Spleen (tissue), 7 donors: Measurements from ENCODE around the gene SDK1.

Experiments used
- CTCF ChIP-seq, 11 experiments: fragments of 200-600 bp in 7 of 11; fragments of 450-650 bp in 4 of 11; sonication (generic) in 4 of 11; IDR thresholded peaks in 8 of 11; conservative IDR thresholded peaks in 3 of 11; 1 replicate in 7 of 11; 2 replicates in 4 of 11; pipeline versions ENCODE4 v1.4.0 to v1.8.0; 2016 to 2021; ENCODE audit warnings: antibody characterized with exemption in 11 of 11, inconsistent platforms in 4 of 11, mild to moderate bottlenecking in 1 of 11
- POLR2A ChIP-seq, 3 donors: fragments of 450-650 bp; IDR thresholded peaks; one replicate each; pipeline ENCODE4 v1.5.1; 2017; ENCODE audit warnings: antibody characterized with exemption in 3 of 3, mild to moderate bottlenecking in 1 of 3
- POLR2AphosphoS5 ChIP-seq, 3 donors: sonication (generic); formaldehyde crosslinking; IDR thresholded peaks; one replicate each; pipeline ENCODE4 v1.5.1; 2017; ENCODE audit warnings: antibody characterized with exemption in 3 of 3
- donor health status: DM: no; HTN: no; CAD: no; lungs with moderate emphysema.
- donor health status: DM: no; HTN: no; CAD: no.
- donor health status: DM: no; HTN: no; CAD: no.

DNA sequence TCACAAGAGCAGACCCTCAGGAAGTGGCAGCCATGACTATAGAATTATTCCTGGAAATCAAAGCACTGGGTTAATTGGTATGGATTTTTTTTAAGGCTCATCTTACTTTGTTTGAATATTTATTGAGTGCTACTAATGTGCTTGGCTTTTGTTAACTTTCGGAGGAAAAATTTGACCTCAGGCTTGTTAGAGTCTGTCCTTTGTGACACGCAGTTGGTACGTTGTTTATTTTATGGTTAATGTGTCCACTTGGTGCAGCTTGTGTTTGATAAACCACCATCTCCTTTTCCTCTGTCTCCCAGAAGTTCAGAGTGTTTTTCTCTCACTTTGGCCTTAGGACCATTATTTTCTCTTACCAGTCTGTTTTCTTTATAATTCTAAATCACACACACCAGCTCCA is 268.6 kb downstream of the SDK1 start:
- TF ChIP-seq POLR2AphosphoS5 (IDR thresholded peaks at IDR 0.05) (no peak), POLR2A (IDR thresholded peaks at IDR 0.05) (no peak), CTCF (IDR thresholded peaks at IDR 0.05 in 8 of 11, conservative IDR thresholded peaks at IDR 0.05 in 3 of 11) (no peak)
